ENCODE measurements around the gene VWA3B. TPM values are rescaled to one million over a fixed set of nuclear protein-coding genes. Genes with fewer than 3 reads are reported as not detected.
"Not testable (repeated sequence)": the region's sequence is repeated elsewhere in the genome, so short reads cannot be mapped to it uniquely, and the experiment has no call there.

The VWA3B gene
- total RNA-seq, 2 donors from 2014 or later = not detected

GRCh38 chr2:98252038-98252773 is 165.2 kb downstream of the VWA3B start:
- Mint-ChIP-seq H3K27me3 (peaks cover 26% of the 10 kb centered on the region), H3K9me3 (peaks cover 11% of the 10 kb centered on the region), H3K27ac (no peak overlapping the region), H3K36me3 (ENCODE audit: low read depth) (no peaks in the 10 kb centered on the region), H3K4me3 (no peak overlapping the region), H3K4me1 (no peaks in the 10 kb centered on the region)
- no peak for ATAC-seq (replicated peaks)

- H3K4me3 Mint-ChIP-seq = no peak overlapping the region
- H3K9me3 Mint-ChIP-seq = peaks cover 2% of the 10 kb centered on the region
- no peak for ATAC-seq (replicated peaks)
- H3K27me3 Mint-ChIP-seq = peaks cover 22% of the 10 kb centered on the region
- no peaks in the 10 kb centered on the region for H3K36me3 Mint-ChIP-seq (ENCODE audit: low read depth)
- H3K4me1 Mint-ChIP-seq = no peaks in the 10 kb centered on the region
- H3K27ac Mint-ChIP-seq = no peak overlapping the region
Observed at GRCh38 chr2:98253461-98254070, 166.6 kb downstream of the VWA3B start.

GRCh38 chr2:98254504-98255059 is 167.6 kb downstream of the VWA3B start:
- Mint-ChIP-seq H3K9me3 (no peaks in the 10 kb centered on the region), H3K27me3 (peaks cover 19% of the 10 kb centered on the region), H3K4me1 (no peaks in the 10 kb centered on the region), H3K4me3 (no peak overlapping the region), H3K36me3 (ENCODE audit: low read depth) (no peaks in the 10 kb centered on the region), H3K27ac (no peak overlapping the region)
- ATAC-seq (replicated peaks) = no peak

- Mint-ChIP-seq H3K9me3 (peaks cover 15% of the 10 kb centered on the region), H3K4me3 (no peak overlapping the region), H3K27me3 (peaks cover 40% of the 10 kb centered on the region), H3K27ac (no peak overlapping the region), H3K36me3 (ENCODE audit: low read depth) (no peaks in the 10 kb centered on the region), H3K4me1 (no peaks in the 10 kb centered on the region)
- ATAC-seq (replicated peaks) = no peak
Observed at GRCh38 chr2:98258906-98259305, 171.9 kb downstream of the VWA3B start.

- no peak overlapping the region for H3K27ac Mint-ChIP-seq
- no peaks in the 10 kb centered on the region for H3K4me1 Mint-ChIP-seq
- H3K36me3 Mint-ChIP-seq (ENCODE audit: low read depth) = no peaks in the 10 kb centered on the region
- no peak for ATAC-seq (replicated peaks)
- no peak overlapping the region for H3K4me3 Mint-ChIP-seq
- peaks cover 19% of the 10 kb centered on the region for H3K9me3 Mint-ChIP-seq
- H3K27me3 Mint-ChIP-seq = peaks cover 29% of the 10 kb centered on the region
Observed at GRCh38 chr2:98263362-98263761, 176.4 kb downstream of the VWA3B start.

- H3K4me3 Mint-ChIP-seq; H3K4me1 Mint-ChIP-seq; H3K36me3 Mint-ChIP-seq (ENCODE audit: low read depth); H3K27ac Mint-ChIP-seq; H3K9me3 Mint-ChIP-seq; ATAC-seq (replicated peaks): not testable (repeated sequence)
- H3K27me3 Mint-ChIP-seq = peaks cover 14% of the 10 kb centered on the region
Observed at GRCh38 chr2:98268225-98268624, 181.3 kb downstream of the VWA3B start.

- H3K9me3 Mint-ChIP-seq = peaks cover under 1% of the 10 kb centered on the region
- H3K4me1 Mint-ChIP-seq = no peaks in the 10 kb centered on the region
- ATAC-seq (replicated peaks) = no peak
- H3K4me3 Mint-ChIP-seq = no peak overlapping the region
- no peak overlapping the region for H3K27ac Mint-ChIP-seq
- H3K27me3 Mint-ChIP-seq = peaks cover 20% of the 10 kb centered on the region
- H3K36me3 Mint-ChIP-seq (ENCODE audit: low read depth) = no peaks in the 10 kb centered on the region
Observed at GRCh38 chr2:98269274-98269673, 182.3 kb downstream of the VWA3B start.

GRCh38 chr2:98269830-98270229 is 182.9 kb downstream of the VWA3B start:
- no peaks in the 10 kb centered on the region for H3K9me3 Mint-ChIP-seq
- H3K27me3 Mint-ChIP-seq = peaks cover 22% of the 10 kb centered on the region
- no peaks in the 10 kb centered on the region for H3K4me1 Mint-ChIP-seq
- ATAC-seq (replicated peaks) = no peak
- H3K27ac Mint-ChIP-seq = no peak overlapping the region
- no peak overlapping the region for H3K4me3 Mint-ChIP-seq
- H3K36me3 Mint-ChIP-seq (ENCODE audit: low read depth) = no peaks in the 10 kb centered on the region

GRCh38 chr2:98277162-98277859 is 190.3 kb downstream of the VWA3B start:
- no peak overlapping the region for H3K27ac Mint-ChIP-seq
- no peak for ATAC-seq (replicated peaks)
- no peak overlapping the region for H3K4me3 Mint-ChIP-seq
- peaks cover 35% of the 10 kb centered on the region for H3K27me3 Mint-ChIP-seq
- no peaks in the 10 kb centered on the region for H3K36me3 Mint-ChIP-seq (ENCODE audit: low read depth)
- H3K4me1 Mint-ChIP-seq = no peaks in the 10 kb centered on the region
- H3K9me3 Mint-ChIP-seq = no peaks in the 10 kb centered on the region

- no peak overlapping the region for H3K27ac Mint-ChIP-seq
- no peak for ATAC-seq (replicated peaks)
- H3K36me3 Mint-ChIP-seq (ENCODE audit: low read depth) = no peaks in the 10 kb centered on the region
- H3K27me3 Mint-ChIP-seq = peaks cover 40% of the 10 kb centered on the region
- H3K4me1 Mint-ChIP-seq = no peaks in the 10 kb centered on the region
- no peak overlapping the region for H3K4me3 Mint-ChIP-seq
- no peaks in the 10 kb centered on the region for H3K9me3 Mint-ChIP-seq
Observed at GRCh38 chr2:98278074-98278473, 191.1 kb downstream of the VWA3B start.

GRCh38 chr2:98280376-98281102 is 193.6 kb downstream of the VWA3B start:
- no peak overlapping the region for H3K4me3 Mint-ChIP-seq
- H3K36me3 Mint-ChIP-seq (ENCODE audit: low read depth) = no peaks in the 10 kb centered on the region
- H3K9me3 Mint-ChIP-seq = no peaks in the 10 kb centered on the region
- H3K27me3 Mint-ChIP-seq = peaks cover 31% of the 10 kb centered on the region
- no peak overlapping the region for H3K27ac Mint-ChIP-seq
- H3K4me1 Mint-ChIP-seq = no peaks in the 10 kb centered on the region
- ATAC-seq (replicated peaks) = no peak

- Mint-ChIP-seq H3K4me3 (no peak overlapping the region), H3K27me3 (peaks cover 35% of the 10 kb centered on the region), H3K9me3 (no peaks in the 10 kb centered on the region), H3K4me1 (no peaks in the 10 kb centered on the region), H3K27ac (no peak overlapping the region), H3K36me3 (ENCODE audit: low read depth) (no peaks in the 10 kb centered on the region)
- no peak for ATAC-seq (replicated peaks)
Observed at GRCh38 chr2:98281607-98282006, 194.6 kb downstream of the VWA3B start.

GRCh38 chr2:98282109-98282508 is 195.1 kb downstream of the VWA3B start:
- Mint-ChIP-seq H3K27me3 (peaks cover 38% of the 10 kb centered on the region), H3K4me1 (no peaks in the 10 kb centered on the region)

GRCh38 chr2:98293030-98293429 is 206.1 kb downstream of the VWA3B start:
- H3K4me3 Mint-ChIP-seq = no peak overlapping the region
- ATAC-seq (replicated peaks) = no peak
- no peak overlapping the region for H3K27ac Mint-ChIP-seq
- H3K36me3 Mint-ChIP-seq (ENCODE audit: low read depth) = no peaks in the 10 kb centered on the region
- peaks cover 4% of the 10 kb centered on the region for H3K9me3 Mint-ChIP-seq
- no peaks in the 10 kb centered on the region for H3K4me1 Mint-ChIP-seq
- peaks cover 27% of the 10 kb centered on the region for H3K27me3 Mint-ChIP-seq

More at GRCh38 chr2:98282109-98282508, 195.1 kb downstream of the VWA3B start:
- Mint-ChIP-seq H3K27ac (no peak overlapping the region), H3K36me3 (ENCODE audit: low read depth) (no peaks in the 10 kb centered on the region), H3K4me3 (no peak overlapping the region), H3K9me3 (no peaks in the 10 kb centered on the region)
- peak; percentile 16 for ATAC-seq (replicated peaks)

All from activated T-helper 17 cell treated with anti-CD3 and anti-CD28 coated beads, Interleukin-2, amount 50 U/mL, for 72 hours (primary cell).